Endothelial cell of umbilical vein (primary cell): Measurements from ENCODE around the gene EIF2S3. TPM values are rescaled to one million over a fixed set of nuclear protein-coding genes. Genes with fewer than 3 reads are reported as not detected.

Source experiments
- BruUV-seq: library from RNA; stranded (reverse); fragments of 400-500 nt; replicated peaks from 2 replicates; lab custom pipeline; 2021; lab: Mats Ljungman, UMichigan
- CTCF ChIA-PET: fragments of 300-600, 350-600 bp; sonication (Branson Sonifier 250); formaldehyde crosslinking; loops from one replicate; lab custom pipeline; 2021; ENCODE audit warnings: antibody characterized with exemption, inconsistent platforms; lab: Charles Lee
- POLR2A ChIA-PET: fragments of 300-600, 350-600 bp; sonication (Branson Sonifier 250); formaldehyde crosslinking; loops from one replicate; lab custom pipeline; 2021; ENCODE audit warnings: antibody characterized with exemption, inconsistent platforms; lab: Charles Lee
- DNase-seq: peaks from one replicate; pipeline ENCODE4 v3.0.0-alpha.2; 2011; ENCODE audit warnings: low read depth, low spot score
- FAIRE-seq: peaks from 2 replicates; lab custom pipeline; 2011; peaks lifted over from hg19 to GRCh38; lab: Jason Lieb, UNC
- H2AFZ ChIP-seq: 2 replicates; pipeline ENCODE4 v1.6.0; 2012; ENCODE audit warnings: low read depth, low read length, control low read depth, inconsistent platforms
- H3K27ac ChIP-seq: 2 replicates; pipeline ENCODE4 v1.5.1; 2011; ENCODE audit warnings: low read depth, mild to moderate bottlenecking, control low read depth, low read length, moderate library complexity; ENCODE audit not compliant: insufficient read depth
- H3K27me3 ChIP-seq, 2 experiments: 2 replicates each; pipeline versions ENCODE4 v1.6.0 to v1.6.1; 2011; ENCODE audit warnings: low read length in 2 of 2, mixed read lengths in 1 of 2; ENCODE audit not compliant: control insufficient read depth in 2 of 2, insufficient read depth in 2 of 2
- H3K36me3 ChIP-seq, 2 experiments: 2 replicates in 1 of 2; 3 replicates in 1 of 2; pipeline ENCODE4 v1.5.1; 2011; ENCODE audit warnings: low read length in 2 of 2, mild to moderate bottlenecking in 1 of 2, moderate library complexity in 1 of 2; ENCODE audit not compliant: control insufficient read depth in 2 of 2, insufficient read depth in 2 of 2; ENCODE audit errors: extremely low read depth in 1 of 2
- H3K4me1 ChIP-seq: 3 replicates; pipeline ENCODE4 v1.5.1; 2011; ENCODE audit warnings: mild to moderate bottlenecking, low read length; ENCODE audit not compliant: control insufficient read depth, insufficient read depth; ENCODE audit errors: extremely low read depth
- H3K4me2 ChIP-seq: 2 replicates; pipeline ENCODE4 v1.6.1; 2011; ENCODE audit warnings: low read length, control low read depth, mixed read lengths; ENCODE audit not compliant: insufficient read depth
- H3K4me3 ChIP-seq, 3 experiments: fragments of 200-600 bp in 1 of 3; sonication (generic), shearing (Covaris generic) in 1 of 3; replicated peaks in 1 of 3; 2 replicates each; pipeline ENCODE4 v1.5.1; 2011 to 2016; ENCODE audit warnings: control low read depth in 3 of 3, low read length in 3 of 3, mild to moderate bottlenecking in 2 of 3, inconsistent platforms in 1 of 3, low read depth in 1 of 3, moderate library complexity in 1 of 3; ENCODE audit not compliant: insufficient read depth in 1 of 3
- H3K79me2 ChIP-seq: 2 replicates; pipeline ENCODE4 v1.6.0; 2012; ENCODE audit warnings: low read length, inconsistent platforms; ENCODE audit not compliant: control insufficient read depth, insufficient read depth
- H3K9ac ChIP-seq: replicated peaks from 2 replicates; pipeline ENCODE3; 2011; ENCODE audit warnings: low read length, control low read depth; ENCODE audit not compliant: insufficient read depth; ENCODE audit errors: extremely low read depth
- H3K9me1 ChIP-seq: replicated peaks from 3 replicates; pipeline ENCODE4 v1.6.0; 2011; ENCODE audit warnings: mild to moderate bottlenecking, low read length; ENCODE audit not compliant: control insufficient read depth, insufficient read depth; ENCODE audit errors: extremely low read depth
- H3K9me3 ChIP-seq: replicated peaks from 2 replicates; pipeline ENCODE4 v1.5.1; 2012; ENCODE audit warnings: low read length, inconsistent platforms; ENCODE audit not compliant: control insufficient read depth, insufficient read depth
- H4K20me1 ChIP-seq: replicated peaks from 2 replicates; pipeline ENCODE3; 2011; ENCODE audit warnings: mild to moderate bottlenecking, low read length; ENCODE audit not compliant: control insufficient read depth, insufficient read depth; ENCODE audit errors: extremely low read depth
- EZH2 ChIP-seq: IDR thresholded peaks from 2 replicates; pipeline ENCODE4 v1.6.1; 2012; ENCODE audit warnings: borderline replicate concordance, low read depth, mild to moderate bottlenecking, moderate library complexity, low read length, inconsistent platforms; ENCODE audit not compliant: severe bottlenecking
- FOS ChIP-seq: IDR thresholded peaks from 2 replicates; pipeline ENCODE4 v1.6.1; 2011; ENCODE audit warnings: mild to moderate bottlenecking, low read length, moderate library complexity, borderline replicate concordance; ENCODE audit not compliant: insufficient read depth
- GATA2 ChIP-seq: IDR thresholded peaks from 2 replicates; pipeline ENCODE4 v1.7.0; 2011; ENCODE audit warnings: low read depth, mild to moderate bottlenecking, moderate library complexity, mixed read lengths, low read length; ENCODE audit not compliant: insufficient read length, insufficient read depth
- JUN ChIP-seq: IDR thresholded peaks from 2 replicates; pipeline ENCODE4 v1.6.1; 2011; ENCODE audit warnings: borderline replicate concordance, low read depth; ENCODE audit not compliant: insufficient read length, insufficient read depth
- MYC ChIP-seq: IDR thresholded peaks from one replicate; pipeline ENCODE4 v1.6.1; 2011; ENCODE audit warnings: mild to moderate bottlenecking, low read depth, low read length
- POLR2A ChIP-seq: IDR thresholded peaks from 2 replicates; pipeline ENCODE4 v1.6.1; 2012; ENCODE audit warnings: low read depth, mild to moderate bottlenecking, control low read depth, low read length
- POLR2AphosphoS5 ChIP-seq: IDR thresholded peaks from 2 replicates; pipeline ENCODE4 v1.6.1; 2012; ENCODE audit warnings: low read depth, mild to moderate bottlenecking, control low read depth, low read length, moderate library complexity; ENCODE audit not compliant: insufficient read depth
- dilution Hi-C: fragments of 300-500 bp; cut with MboI; formaldehyde crosslinking; loops from one replicate; pipeline ENCODE4 v1.15.0; 2019; ENCODE audit warnings: low sequenced_read_pairs; ENCODE audit not compliant: extremely low pct_ligation_motif_present
- intact Hi-C: fragments of 100-400 bp; cut with micrococcal nuclease; formaldehyde crosslinking; loops from one replicate; pipeline ENCODE4 v1.10.0; 2022
- polyA plus RNA-seq, 4 experiments: library from polyadenylated mRNA; depleted of rRNA in 3 of 4; stranded (reverse) in 3 of 4; unstranded in 1 of 4; fragments of >200 nt; gene quantifications; 2 replicates each; pipeline versions ENCODE4 v1.2.1 to v1.2.3, GENCODE V29; 2011 to 2012; ENCODE audit warnings: missing spikeins in 1 of 4
- total RNA-seq: library from RNA; stranded (reverse); gene quantifications from 2 replicates; pipeline ENCODE4 v1.2.3, GENCODE V29; 2021
- TF ChIP-seq, protein P1 (sequence below): IDR thresholded peaks from 2 replicates; pipeline ENCODE4 v1.6.1; 2011; ENCODE audit not compliant: insufficient read depth, insufficient read length
- TF ChIP-seq, protein P2 (sequence below), 2 donors: IDR thresholded peaks; 1 replicate in 1 of 2; 2 replicates in 1 of 2; pipeline ENCODE4 v1.5.1; 2011; ENCODE audit warnings: low read length in 2 of 2, mild to moderate bottlenecking in 2 of 2, moderate library complexity in 2 of 2, control low read depth in 1 of 2, inconsistent platforms in 1 of 2, low read depth in 1 of 2; ENCODE audit not compliant: insufficient read depth in 1 of 2; ENCODE audit errors: extremely low read depth in 1 of 2

The EIF2S3 gene
- total and polyA plus RNA-seq, 2 donors (not counting 3 experiments of a cell fraction or from before 2014, with no cell fraction given) = 35.8 to 161 TPM

DNA sequence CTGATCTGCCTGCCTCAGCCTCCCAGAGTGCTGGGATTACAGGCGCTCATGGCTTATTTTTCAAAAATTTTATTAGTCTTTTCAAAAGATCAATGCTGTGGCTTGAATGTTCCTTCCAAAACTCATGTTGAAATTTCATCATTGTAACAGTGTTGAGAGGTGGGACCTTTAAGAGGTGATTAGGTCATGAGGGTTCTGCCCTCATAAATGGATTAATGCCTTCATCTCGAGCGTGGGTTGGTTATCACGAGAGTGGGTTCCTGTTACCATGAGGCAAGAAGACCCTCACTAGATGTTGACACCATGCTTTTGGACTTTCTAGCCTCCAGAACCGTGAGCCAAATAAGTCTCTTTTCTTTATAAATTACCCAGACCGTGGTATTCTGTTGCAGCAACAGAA lies 30.3 kb downstream of the EIF2S3 start:
- TF ChIP-seq, protein P1, sequence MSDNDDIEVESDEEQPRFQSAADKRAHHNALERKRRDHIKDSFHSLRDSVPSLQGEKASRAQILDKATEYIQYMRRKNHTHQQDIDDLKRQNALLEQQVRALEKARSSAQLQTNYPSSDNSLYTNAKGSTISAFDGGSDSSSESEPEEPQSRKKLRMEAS = no peak
- TF ChIP-seq JUN (no peak), FOS (no peak), POLR2AphosphoS5 (no peak), EZH2 (no peak), MYC (no peak), GATA2 (no peak), POLR2A (no peak)
- TF ChIP-seq, protein P2, sequence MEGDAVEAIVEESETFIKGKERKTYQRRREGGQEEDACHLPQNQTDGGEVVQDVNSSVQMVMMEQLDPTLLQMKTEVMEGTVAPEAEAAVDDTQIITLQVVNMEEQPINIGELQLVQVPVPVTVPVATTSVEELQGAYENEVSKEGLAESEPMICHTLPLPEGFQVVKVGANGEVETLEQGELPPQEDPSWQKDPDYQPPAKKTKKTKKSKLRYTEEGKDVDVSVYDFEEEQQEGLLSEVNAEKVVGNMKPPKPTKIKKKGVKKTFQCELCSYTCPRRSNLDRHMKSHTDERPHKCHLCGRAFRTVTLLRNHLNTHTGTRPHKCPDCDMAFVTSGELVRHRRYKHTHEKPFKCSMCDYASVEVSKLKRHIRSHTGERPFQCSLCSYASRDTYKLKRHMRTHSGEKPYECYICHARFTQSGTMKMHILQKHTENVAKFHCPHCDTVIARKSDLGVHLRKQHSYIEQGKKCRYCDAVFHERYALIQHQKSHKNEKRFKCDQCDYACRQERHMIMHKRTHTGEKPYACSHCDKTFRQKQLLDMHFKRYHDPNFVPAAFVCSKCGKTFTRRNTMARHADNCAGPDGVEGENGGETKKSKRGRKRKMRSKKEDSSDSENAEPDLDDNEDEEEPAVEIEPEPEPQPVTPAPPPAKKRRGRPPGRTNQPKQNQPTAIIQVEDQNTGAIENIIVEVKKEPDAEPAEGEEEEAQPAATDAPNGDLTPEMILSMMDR (IDR thresholded peaks at IDR 0.05; ENCODE audit: extremely low read depth in 1 of 2, insufficient read depth in 1 of 2, low read depth in 1 of 2, low read length in 2 of 2) = no peak
- no peak overlapping the region for H2AFZ ChIP-seq
- no peaks in the 10 kb centered on the region for H3K36me3 ChIP-seq
- dilution Hi-C loops (no loop called here), intact Hi-C loops (no loop called here)
- H3K9me3 ChIP-seq = no peaks in the 10 kb centered on the region
- FAIRE-seq = peak; percentile 44
- no peak overlapping the region for H3K4me3 ChIP-seq
- H3K27ac ChIP-seq = no peak overlapping the region
- BruUV-seq = no TSS peak
- no peak overlapping the region for H3K4me2 ChIP-seq
- DNase-seq = no peak
- no peaks in the 10 kb centered on the region for H3K4me1 ChIP-seq
- no peaks in the 10 kb centered on the region for H4K20me1 ChIP-seq
- ChIA-PET CTCF (interaction anchor here (0.7 kb wide), 1 partner anchor 463 kb away, joined by 3 read pairs; no protein-coding TSS in a partner anchor), POLR2A (no interaction called here)
- H3K79me2 ChIP-seq = no peaks in the 10 kb centered on the region
- H3K9me1 ChIP-seq = no peaks in the 10 kb centered on the region
- no peak overlapping the region for H3K9ac ChIP-seq
- no peaks in the 10 kb centered on the region for H3K27me3 ChIP-seq
